CD4-positive, alpha-beta T cell (primary cell): Measurements from ENCODE around the gene MACROD2. TPM values are rescaled to one million over a fixed set of nuclear protein-coding genes. Genes with fewer than 3 reads are reported as not detected.

Experiments
- ATAC-seq: fragments of 200-7000 bp; cut with Tn5 transposase; one replicate; pipeline ENCODE4 v1.10.0; 2022; ENCODE audit warnings: mild to moderate bottlenecking; ENCODE audit not compliant: poor library complexity
- CTCF ChIA-PET: fragments of 350-600 bp; sonication (Branson Sonifier 250); formaldehyde crosslinking; loops from one replicate; lab custom pipeline; 2021; ENCODE audit warnings: antibody characterized with exemption, inconsistent platforms; lab: Charles Lee
- POLR2A ChIA-PET: fragments of 350-600 bp; sonication (Branson Sonifier 250); formaldehyde crosslinking; loops from one replicate; lab custom pipeline; 2021; ENCODE audit warnings: antibody characterized with exemption, inconsistent platforms; lab: Charles Lee
- DNase-seq, 14 experiments: peaks; one replicate each; pipeline ENCODE4 v3.0.0-alpha.2; 2013 to 2020; ENCODE audit warnings: mixed read lengths in 2 of 14
- H3K27ac ChIP-seq, 2 donors: one replicate each; pipeline versions ENCODE4 v1.5.1 to v1.7.0; 2013; ENCODE audit warnings: low read length in 2 of 2, low read depth in 1 of 2, mild to moderate bottlenecking in 1 of 2
- H3K27me3 ChIP-seq, 2 experiments: 1 replicate in 1 of 2; 2 replicates in 1 of 2; pipeline versions ENCODE4 v1.6.1 to v1.7.0; 2013; ENCODE audit warnings: low read length in 2 of 2, control low read depth in 1 of 2, mild to moderate bottlenecking in 1 of 2, moderate library complexity in 1 of 2; ENCODE audit not compliant: insufficient read depth in 2 of 2, control insufficient read depth in 1 of 2
- H3K36me3 ChIP-seq: one replicate; pipeline ENCODE4 v1.6.1; 2013; ENCODE audit warnings: low read length, control low read depth; ENCODE audit not compliant: insufficient read depth
- H3K4me1 ChIP-seq: one replicate; pipeline ENCODE4 v1.6.1; 2013; ENCODE audit warnings: low read length, control low read depth; ENCODE audit not compliant: insufficient read depth
- H3K4me3 ChIP-seq: one replicate; pipeline ENCODE4 v1.5.1; 2013; ENCODE audit warnings: mild to moderate bottlenecking, low read length, moderate library complexity
- H3K9me3 ChIP-seq, 2 experiments: 1 replicate in 1 of 2; 2 replicates in 1 of 2; pipeline versions ENCODE4 v1.6.1 to v1.7.0; 2013; ENCODE audit warnings: low read length in 2 of 2, mild to moderate bottlenecking in 2 of 2, control low read depth in 1 of 2, moderate library complexity in 1 of 2; ENCODE audit not compliant: control insufficient read depth in 1 of 2, insufficient read depth in 1 of 2
- H3K27ac Mint-ChIP-seq: one replicate; pipeline ENCODE4 v1.8.0; 2020; ENCODE audit warnings: mixed read lengths
- H3K27me3 Mint-ChIP-seq: one replicate; pipeline ENCODE4 v1.8.0; 2021; ENCODE audit warnings: mixed read lengths
- H3K36me3 Mint-ChIP-seq: one replicate; pipeline ENCODE4 v1.8.0; 2021; ENCODE audit warnings: low read depth, mixed read lengths
- H3K4me1 Mint-ChIP-seq: one replicate; pipeline ENCODE4 v1.8.0; 2021; ENCODE audit warnings: low read depth, mixed read lengths
- H3K4me3 Mint-ChIP-seq: one replicate; pipeline ENCODE4 v1.8.0; 2020; ENCODE audit warnings: mild to moderate bottlenecking, mixed read lengths
- H3K9me3 Mint-ChIP-seq: one replicate; pipeline ENCODE4 v1.8.0; 2020; ENCODE audit warnings: mixed read lengths
- intact Hi-C, 2 experiments: fragments of 100-400 bp; cut with DNase I in 1 of 2; cut with micrococcal nuclease in 1 of 2; formaldehyde crosslinking; loops; one replicate each; pipeline versions ENCODE4 v1.15.1 to v1.9.0; 2023 to 2025; cut with DNase I, micrococcal nuclease
- total RNA-seq, 174 experiments: library from RNA in 2 of 174; stranded (reverse) in 2 of 174; gene quantifications; one replicate each; pipeline ENCODE4 v1.2.3 and lab custom pipeline; 2021 to 2026
- TF ChIP-seq, protein P1 (sequence below): fragments of 200-600 bp; IDR thresholded peaks from one replicate; pipeline ENCODE4 v1.8.0; 2022; ENCODE audit warnings: antibody characterized with exemption, mild to moderate bottlenecking

The MACROD2 gene
- total RNA-seq, 2 experiments from 2014 or later, result not detected

DNA sequence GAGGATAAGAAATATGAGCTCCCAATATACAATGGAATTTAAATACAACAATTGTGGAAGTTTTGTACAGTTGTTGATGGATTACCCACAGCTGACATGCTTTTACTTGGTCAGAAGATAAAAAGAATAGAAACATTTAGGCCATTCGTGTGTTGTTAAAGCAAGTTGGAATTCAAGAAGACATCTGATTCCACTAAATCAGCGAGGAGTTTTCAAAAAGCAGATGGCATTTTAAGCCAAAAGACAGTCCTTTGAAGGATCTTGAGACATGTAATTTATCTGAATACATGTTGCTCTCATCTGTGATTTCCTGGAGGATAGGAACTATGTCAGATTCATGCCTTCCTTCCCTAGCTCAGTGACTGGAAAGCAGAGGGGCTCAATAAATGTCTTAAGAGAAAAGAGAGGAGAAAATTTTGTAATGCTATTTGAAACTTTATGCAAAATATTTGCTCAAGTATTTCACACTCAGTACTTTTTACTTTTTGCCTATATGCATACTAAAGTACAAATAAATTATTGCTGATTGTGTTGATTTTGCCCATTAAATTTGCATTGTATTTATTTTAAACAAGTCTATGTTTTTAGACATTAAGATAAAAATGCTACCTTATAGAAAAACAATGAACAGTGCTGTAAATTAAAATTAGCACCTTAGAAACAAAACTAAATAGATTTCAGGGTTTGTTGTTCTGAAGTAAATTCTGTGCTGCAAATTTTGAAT, 1075.9 kb downstream of the MACROD2 start:
- Histone ChIP-seq H3K9me3 (peaks cover 0 to 14% of the 10 kb centered on the region in 2 experiments), H3K4me3 (no peak overlapping the region), H3K36me3 (no peaks in the 10 kb centered on the region), H3K27ac (no peak overlapping the region), H3K4me1 (no peaks in the 10 kb centered on the region), H3K27me3 (no peaks in the 10 kb centered on the region)
- Mint-ChIP-seq H3K36me3 (no peaks in the 10 kb centered on the region), H3K27ac (no peak overlapping the region), H3K4me3 (no peak overlapping the region), H3K27me3 (no peaks in the 10 kb centered on the region), H3K4me1 (no peaks in the 10 kb centered on the region), H3K9me3 (peaks cover 6% of the 10 kb centered on the region)
- intact Hi-C loops, result no loop called here
- POLR2A ChIA-PET, result no interaction called here
- TF ChIP-seq, protein P1, sequence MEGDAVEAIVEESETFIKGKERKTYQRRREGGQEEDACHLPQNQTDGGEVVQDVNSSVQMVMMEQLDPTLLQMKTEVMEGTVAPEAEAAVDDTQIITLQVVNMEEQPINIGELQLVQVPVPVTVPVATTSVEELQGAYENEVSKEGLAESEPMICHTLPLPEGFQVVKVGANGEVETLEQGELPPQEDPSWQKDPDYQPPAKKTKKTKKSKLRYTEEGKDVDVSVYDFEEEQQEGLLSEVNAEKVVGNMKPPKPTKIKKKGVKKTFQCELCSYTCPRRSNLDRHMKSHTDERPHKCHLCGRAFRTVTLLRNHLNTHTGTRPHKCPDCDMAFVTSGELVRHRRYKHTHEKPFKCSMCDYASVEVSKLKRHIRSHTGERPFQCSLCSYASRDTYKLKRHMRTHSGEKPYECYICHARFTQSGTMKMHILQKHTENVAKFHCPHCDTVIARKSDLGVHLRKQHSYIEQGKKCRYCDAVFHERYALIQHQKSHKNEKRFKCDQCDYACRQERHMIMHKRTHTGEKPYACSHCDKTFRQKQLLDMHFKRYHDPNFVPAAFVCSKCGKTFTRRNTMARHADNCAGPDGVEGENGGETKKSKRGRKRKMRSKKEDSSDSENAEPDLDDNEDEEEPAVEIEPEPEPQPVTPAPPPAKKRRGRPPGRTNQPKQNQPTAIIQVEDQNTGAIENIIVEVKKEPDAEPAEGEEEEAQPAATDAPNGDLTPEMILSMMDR, result no peak
- CTCF ChIA-PET, result no interaction called here
- ATAC-seq, result no peak
- DNase-seq, result no peak

DNA sequence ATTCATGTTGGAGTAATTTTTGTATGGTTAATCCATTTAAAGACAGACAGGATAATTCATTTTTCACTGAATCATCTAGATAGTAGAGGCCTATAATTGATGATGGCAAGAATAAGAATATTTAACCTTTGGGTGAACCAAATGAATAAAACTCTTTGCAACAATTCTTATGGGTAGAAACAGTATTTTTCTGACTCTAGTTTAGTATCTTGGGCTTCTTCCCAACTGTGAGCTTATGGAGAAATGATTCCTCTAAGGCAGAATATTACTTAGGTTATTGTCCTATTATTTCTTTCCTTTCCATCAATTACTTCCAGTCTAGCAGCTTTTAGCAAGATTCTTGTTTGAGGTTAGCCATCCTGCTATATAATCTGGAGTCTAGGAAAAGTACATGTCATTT, 1077.0 kb downstream of the MACROD2 start:
- no peaks in the 10 kb centered on the region for H3K4me1 ChIP-seq
- H3K36me3 ChIP-seq, result no peaks in the 10 kb centered on the region
- Mint-ChIP-seq H3K4me3 (no peak overlapping the region), H3K4me1 (no peaks in the 10 kb centered on the region), H3K27me3 (no peaks in the 10 kb centered on the region), H3K27ac (no peak overlapping the region), H3K36me3 (no peaks in the 10 kb centered on the region), H3K9me3 (peaks cover 6% of the 10 kb centered on the region)
- TF ChIP-seq, protein P1, result no peak
- H3K27ac ChIP-seq, result no peak overlapping the region
- ATAC-seq (no peak), DNase-seq (no peak)
- intact Hi-C loops, result no loop called here
- H3K4me3 ChIP-seq, result no peak overlapping the region
- peaks cover 0 to 8% of the 10 kb centered on the region in 2 experiments for H3K9me3 ChIP-seq
- ChIA-PET CTCF (no interaction called here), POLR2A (no interaction called here)
- H3K27me3 ChIP-seq, result no peaks in the 10 kb centered on the region

GRCh38 chr20:15075586-15075985, 1080.3 kb downstream of the MACROD2 start:
- TF ChIP-seq, protein P1, result no peak
- ChIA-PET POLR2A (no interaction called here), CTCF (no interaction called here)
- Histone ChIP-seq H3K4me3 (no peak overlapping the region), H3K9me3 (no peaks in the 10 kb centered on the region), H3K4me1 (no peaks in the 10 kb centered on the region), H3K27me3 (no peaks in the 10 kb centered on the region), H3K36me3 (no peaks in the 10 kb centered on the region), H3K27ac (no peak overlapping the region)
- Mint-ChIP-seq H3K27ac (no peak overlapping the region), H3K9me3 (no peaks in the 10 kb centered on the region), H3K36me3 (no peaks in the 10 kb centered on the region), H3K27me3 (no peaks in the 10 kb centered on the region), H3K4me1 (no peaks in the 10 kb centered on the region), H3K4me3 (no peak overlapping the region)
- intact Hi-C loops, result no loop called here
- DNase-seq (no peak), ATAC-seq (no peak)
